SU-DHL-6 (cell line): ENCODE results near the gene CTPS2.

Experiments
- CTCF ChIP-seq: fragments of 200-600 bp; sonication (generic); IDR thresholded peaks from one replicate; pipeline ENCODE4 v1.5.1; 2017; ENCODE audit warnings: antibody characterized with exemption, mild to moderate bottlenecking, low read length, moderate library complexity; ENCODE audit not compliant: insufficient read depth, poor library complexity, severe bottlenecking
- EZH2phosphoT487 ChIP-seq: fragments of 200-600 bp; sonication (generic), shearing (Covaris generic); conservative IDR thresholded peaks from 2 replicates; pipeline ENCODE4 v1.6.1; 2018; ENCODE audit warnings: mild to moderate bottlenecking, antibody characterized with exemption, low read length, moderate library complexity, mixed read lengths

GRCh38 chrX:16618422-16618821, 94.0 kb downstream of the CTPS2 start:
- TF ChIP-seq CTCF: no peak
- TF ChIP-seq EZH2phosphoT487: no peak
